Measurements from ENCODE around the gene HBS1L.

DNA sequence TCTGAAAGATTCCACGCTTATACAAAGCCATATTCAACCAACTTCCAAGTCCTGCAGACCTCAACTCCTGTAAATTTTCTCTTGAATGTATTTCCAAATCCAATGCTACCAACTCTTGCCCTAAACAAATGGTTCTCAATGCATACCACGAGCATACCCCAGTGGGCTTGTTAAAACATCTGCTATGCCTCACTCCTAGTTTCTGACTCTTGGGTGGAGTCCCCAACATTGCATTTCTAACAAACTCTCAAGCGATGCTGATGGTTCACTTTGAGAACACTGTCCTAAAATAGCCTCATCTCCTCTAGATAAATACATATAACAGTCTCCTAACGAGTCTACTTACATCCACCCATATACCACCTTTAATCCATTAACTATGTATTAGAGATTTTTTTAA is 7.3 kb downstream of the HBS1L start:
- TF ChIP-seq POLR2AphosphoS5 (IDR thresholded peaks at IDR 0.05; ENCODE audit: low read depth, low read length) (no peak), POLR2A (IDR thresholded peaks at IDR 0.05; ENCODE audit: low read depth, low read length) (no peak), TAF1 (IDR thresholded peaks at IDR 0.05; ENCODE audit: low read depth, low read length) (no peak), SPI1 (IDR thresholded peaks at IDR 0.05; ENCODE audit: low read depth, low read length) (no peak), PAX5 (IDR thresholded peaks at IDR 0.05; ENCODE audit: insufficient read depth, low read length, severe bottlenecking) (no peak), POU2F2 (IDR thresholded peaks at IDR 0.05; ENCODE audit: low read depth, low read length) (no peak)
